Psoas muscle (tissue), 8 donors: ENCODE results near the gene PDE9A. TPM values are rescaled to one million over a fixed set of nuclear protein-coding genes. Genes with fewer than 3 reads are reported as not detected.

Source experiments
- ATAC-seq, 4 donors: fragments of 200-7000 bp; cut with Tn5 transposase; one replicate each; pipeline ENCODE4 v1.9.1; 2020; ENCODE audit warnings: moderate library complexity in 3 of 4, mild to moderate bottlenecking in 2 of 4
- DNase-seq, 2 donors: peaks; one replicate each; pipeline ENCODE4 v3.0.0-alpha.2; 2020
- H3K27ac ChIP-seq: fragments of 200-600 bp; one replicate; pipeline ENCODE4 v1.8.0; 2022
- H3K27me3 ChIP-seq, 3 donors: fragments of 200-600 bp in 1 of 3; one replicate each; pipeline versions ENCODE4 v1.6.1 to v1.8.0; 2013 to 2022; ENCODE audit warnings: low read length in 2 of 3, mild to moderate bottlenecking in 2 of 3, moderate library complexity in 1 of 3; ENCODE audit not compliant: insufficient read depth in 3 of 3
- H3K36me3 ChIP-seq, 2 donors: fragments of 200-600 bp in 1 of 2; one replicate each; pipeline versions ENCODE4 v1.6.1 to v1.8.0; 2013 to 2022; ENCODE audit warnings: low read depth in 1 of 2, mild to moderate bottlenecking in 1 of 2, moderate library complexity in 1 of 2; ENCODE audit not compliant: insufficient read depth in 1 of 2
- H3K4me1 ChIP-seq: fragments of 200-600 bp; one replicate; pipeline ENCODE4 v1.8.0; 2022
- H3K4me3 ChIP-seq: fragments of 200-600 bp; one replicate; pipeline ENCODE4 v1.8.0; 2022; ENCODE audit warnings: mild to moderate bottlenecking
- H3K9me3 ChIP-seq: fragments of 200-600 bp; one replicate; pipeline ENCODE4 v1.8.0; 2022
- CTCF ChIP-seq: fragments of 200-600 bp; IDR thresholded peaks from one replicate; pipeline ENCODE4 v1.8.0; 2022; ENCODE audit warnings: antibody characterized with exemption
- WGBS, 3 donors: extraction: QIAGEN DNeasy Blood & Tissue Kit; methylation state at CpG; one replicate each; pipeline versions ENCODE4 v1.1.6 to v1.1.7; 2013; 5-methylcytosine and 5-hydroxymethylcytosine counted together
- intact Hi-C, 2 donors: fragments of 100-400 bp; cut with DNase I; formaldehyde crosslinking; loops; one replicate each; pipeline versions ENCODE4 v1.11.0 to v1.14.2; 2022
- polyA plus RNA-seq, 3 donors: library from polyadenylated mRNA; stranded (reverse); fragments of 200-250 nt; gene quantifications; one replicate each; pipeline ENCODE4 v1.2.3, GENCODE V29; 2013
- total RNA-seq, 4 donors: library from RNA; stranded (reverse); fragmentation: NEBNext Ultra II Directional in 2 of 4; extraction: Animal tissue kit (Norgen Biotek cat#: 25700) in 2 of 4; gene quantifications; one replicate each; pipeline versions ENCODE4 v1.2.1 to v1.2.4, GENCODE V29; 2021 to 2023
- donor health status: healthy with polysubstance abuse.
- donor health status: DM: no; HTN: no; CAD: no; lungs with moderate emphysema.
- donor health status: Bipolar disorder and iron deficiency.
- donor health status: healthy.
- donor health status: DM: yes; HTN: yes; CAD: no.
- donor health status: DM: no; HTN: no; CAD: no.
- donor health status: DM: no; HTN: no; CAD: no.
- donor health status: DM: yes; HTN: yes; CAD: no.

Gene PDE9A
- total and polyA plus RNA-seq, 7 donors = 1.2 to 4.3 (median 1.8) TPM

- no peaks in the 10 kb centered on the region for H3K36me3 ChIP-seq
- WGBS, 3 donors = 95 to 100% (median 100%) methylated on average over 1 of the region's 1 CpG
- ATAC-seq = no peak
These were observed 111.5 kb downstream of the PDE9A start for GRCh38 chr21:42764883-42765282.

DNA sequence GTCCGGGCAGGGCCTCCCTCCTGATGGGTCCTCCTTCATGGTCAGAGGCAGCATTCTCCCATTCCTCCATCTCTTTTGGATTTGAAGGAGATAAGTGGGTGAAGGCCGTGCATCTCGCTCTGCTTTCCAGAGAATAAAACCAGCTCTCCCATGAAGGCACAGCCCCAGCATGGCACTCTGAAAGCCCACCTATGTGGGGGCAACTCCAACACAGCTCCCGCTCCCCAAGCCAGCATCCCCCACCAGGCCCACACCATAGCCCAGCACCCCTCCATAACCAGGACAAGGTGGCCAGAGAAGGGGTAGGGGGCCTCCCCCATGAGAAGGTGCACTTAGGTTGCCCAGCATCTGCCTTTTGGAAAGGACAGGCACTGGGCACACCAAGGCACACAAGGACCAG is 112.2 kb downstream of the PDE9A start:
- Histone ChIP-seq H3K36me3 (no peaks in the 10 kb centered on the region), H3K4me3 (no peak overlapping the region), H3K27me3 (peaks cover 0 to 5% (median 2%) of the 10 kb centered on the region in 3 donors), H3K9me3 (no peaks in the 10 kb centered on the region), H3K27ac (no peak overlapping the region), H3K4me1 (no peaks in the 10 kb centered on the region)
- ATAC-seq (no peak), DNase-seq (no peak)
- intact Hi-C loops = no loop called here
- TF ChIP-seq CTCF = no peak
- WGBS, 3 donors = 96 to 98% (median 96%) methylated on average over 4 of the region's 4 CpGs

More at GRCh38 chr21:42764883-42765282, 111.5 kb downstream of the PDE9A start:
- Histone ChIP-seq H3K27me3 (peaks cover 0 to 5% (median 2%) of the 10 kb centered on the region in 3 donors), H3K27ac (no peak overlapping the region), H3K4me1 (no peaks in the 10 kb centered on the region), H3K9me3 (no peaks in the 10 kb centered on the region), H3K4me3 (no peak overlapping the region)
- intact Hi-C loops = no loop called here
- TF ChIP-seq CTCF = no peak
- no peak for DNase-seq

DNA sequence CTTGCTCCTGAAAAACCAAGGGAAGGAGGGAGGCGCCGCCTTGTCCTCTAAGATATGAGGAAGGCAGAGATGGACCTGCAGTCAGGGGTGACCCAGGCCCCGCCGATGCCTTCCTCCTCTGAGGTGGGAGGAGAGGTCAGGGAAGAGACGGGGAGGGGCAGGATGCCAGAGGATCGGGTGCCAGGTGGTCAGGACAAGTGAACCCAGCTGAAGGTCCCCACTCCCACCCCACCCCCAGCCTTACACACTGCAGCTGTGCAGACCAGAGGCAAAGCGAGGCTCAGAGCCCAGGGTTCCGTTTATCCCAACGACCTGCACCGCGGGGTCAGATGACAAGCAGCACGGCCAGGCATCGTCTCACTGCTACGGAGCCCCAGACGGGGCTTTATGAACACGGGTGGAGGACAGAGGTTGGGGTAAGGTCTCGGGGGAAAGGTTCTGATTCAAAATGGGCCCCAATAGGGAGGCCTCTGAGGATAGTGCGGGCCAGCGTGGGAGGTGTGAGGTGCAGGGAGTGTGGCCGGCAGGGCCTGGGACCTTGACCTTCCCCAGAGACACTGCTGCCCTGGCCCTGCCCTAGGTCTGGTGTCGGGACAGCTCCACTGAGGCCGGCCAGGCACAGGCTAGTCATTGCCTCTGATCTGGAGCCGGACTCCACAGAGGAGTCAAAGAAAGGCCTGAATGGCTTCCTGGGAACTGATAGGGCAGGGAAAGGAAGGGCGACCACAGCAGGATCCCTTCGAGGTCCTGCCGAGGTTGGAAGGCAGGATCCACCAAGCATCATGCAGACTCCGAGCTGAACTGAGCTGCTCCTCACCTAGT is 113.5 kb downstream of the PDE9A start:
- Histone ChIP-seq H3K27me3 (peaks cover 0 to 8% (median 2%) of the 10 kb centered on the region in 3 donors), H3K4me3 (no peak overlapping the region), H3K27ac (no peak overlapping the region), H3K4me1 (no peaks in the 10 kb centered on the region), H3K9me3 (no peaks in the 10 kb centered on the region), H3K36me3 (no peaks in the 10 kb centered on the region)
- DNase-seq (no peak), ATAC-seq (peak in 1 of 4 donors; percentile 23)
- WGBS, 3 donors = 58 to 69% (median 61%) methylated on average over 26 to 27 of the region's 27 CpGs
- TF ChIP-seq CTCF = no peak
- intact Hi-C loops = no loop called here

GRCh38 chr21:42767561-42767835 is 114.1 kb downstream of the PDE9A start:
- no peak overlapping the region for H3K4me3 ChIP-seq
- DNase-seq = no peak
- no peak for TF ChIP-seq CTCF
- ATAC-seq = no peak
- 90 to 91% (median 90%) methylated on average over 8 of the region's 8 CpGs for WGBS, 3 donors
- peaks cover 0 to 3% (median 0%) of the 10 kb centered on the region in 3 donors for H3K27me3 ChIP-seq
- no peaks in the 10 kb centered on the region for H3K4me1 ChIP-seq
- no peak overlapping the region for H3K27ac ChIP-seq
- H3K36me3 ChIP-seq = no peaks in the 10 kb centered on the region
- H3K9me3 ChIP-seq = no peaks in the 10 kb centered on the region
- intact Hi-C loops = no loop called here
